GM19372 (cell line): ENCODE data around the gene TIRAP.
"Not testable (repeated sequence)": the region's sequence is repeated elsewhere in the genome, so short reads cannot be mapped to it uniquely, and the experiment has no call there.

Experiments used
- ATAC-seq: cut with Tn5 transposase; IDR thresholded peaks from one replicate; pipeline ENCODE4 v1.9.1; 2021; ENCODE audit warnings: mild to moderate bottlenecking, low read depth, moderate library complexity; ENCODE audit not compliant: unreplicated experiment

The TIRAP gene

DNA sequence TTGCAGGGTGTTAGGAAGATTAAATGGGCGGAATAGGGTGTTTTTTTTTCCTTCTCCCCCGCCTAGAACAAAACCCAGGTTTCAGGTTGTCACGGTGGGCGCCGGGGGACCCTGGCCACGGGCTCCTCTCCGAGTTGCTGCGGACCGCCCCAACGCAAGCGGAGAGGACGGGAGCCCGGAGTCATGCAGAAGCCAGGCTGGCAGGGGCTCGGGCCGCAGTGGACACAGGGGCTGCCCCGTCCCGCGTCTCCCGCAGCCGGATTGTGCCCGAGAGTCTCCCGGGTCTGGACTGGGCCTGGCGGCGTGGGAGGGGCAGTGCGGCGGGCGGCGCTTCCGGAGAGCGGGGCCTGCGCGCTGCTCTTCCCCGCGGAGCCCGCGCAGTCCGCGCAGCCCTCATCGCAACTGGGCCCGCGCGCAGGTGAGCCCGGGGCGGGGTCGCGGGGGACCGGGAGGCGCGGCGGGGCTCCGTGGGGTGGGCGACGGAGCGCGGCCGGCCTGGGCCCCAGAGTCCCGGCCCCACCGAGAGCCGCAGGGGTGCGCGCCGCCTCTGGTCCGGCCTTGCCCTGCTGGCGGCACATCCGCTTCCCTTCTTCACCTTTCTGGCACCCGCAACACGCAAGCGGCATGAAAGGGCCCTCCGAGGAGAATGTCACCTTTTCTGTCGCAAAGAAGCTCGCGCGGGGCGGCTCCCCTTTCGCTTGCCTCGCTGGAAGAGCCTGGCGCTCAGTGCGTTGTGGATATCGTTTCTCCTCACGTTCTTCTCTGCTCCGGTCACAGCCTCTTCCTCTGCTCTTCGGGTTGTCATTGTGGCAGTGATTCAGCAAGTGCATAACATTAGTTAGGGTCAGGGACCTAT lies at the start of gene TIRAP:
Gene TIRAP, plus strand, starts transcription at position 358 of the 856 bp plus-strand sequence. CDS start 7,802 bp downstream, outside the sequence.
- ATAC-seq, result peak; percentile 58

DNA sequence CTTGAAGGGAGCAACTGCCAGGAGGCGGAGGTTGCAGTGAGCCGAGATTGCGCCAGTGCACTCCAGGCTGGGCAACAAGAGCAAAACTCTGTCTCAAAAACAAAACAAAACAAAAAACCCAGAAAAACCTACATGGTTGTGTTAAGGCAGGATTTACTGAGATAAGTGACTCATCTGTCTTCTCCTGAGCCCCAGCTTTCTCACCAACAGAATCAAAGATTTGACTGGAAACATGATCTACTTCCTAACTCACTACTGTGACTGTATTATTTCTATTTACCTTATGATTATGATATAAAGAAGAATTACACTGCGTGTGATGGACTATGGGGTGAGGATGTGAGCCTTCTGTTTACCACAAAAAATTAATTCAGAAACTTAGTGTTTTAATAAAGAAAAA lies 49.5 kb upstream of the TIRAP start:
- ATAC-seq, result no peak

DNA sequence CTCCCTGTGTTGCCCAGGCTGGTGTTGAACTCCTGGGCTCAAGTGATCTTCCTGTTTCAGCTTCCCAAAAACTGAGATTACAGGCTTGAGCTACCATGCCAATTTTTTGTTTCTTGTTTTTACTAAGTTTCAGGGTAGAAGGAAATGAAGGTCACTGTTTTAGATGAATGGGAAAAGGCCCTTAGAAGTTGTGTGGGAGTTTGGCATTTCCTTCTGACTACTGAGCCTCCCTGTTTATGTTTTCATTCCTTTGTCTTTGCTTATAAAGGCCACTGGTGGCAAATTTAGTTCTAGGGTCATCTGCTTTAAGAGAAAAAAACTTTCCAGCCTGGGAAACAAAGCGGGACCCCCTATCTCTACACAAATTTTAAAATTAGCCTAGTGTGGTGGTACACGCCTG lies 36.3 kb upstream of the TIRAP start:
- ATAC-seq, result no peak

DNA sequence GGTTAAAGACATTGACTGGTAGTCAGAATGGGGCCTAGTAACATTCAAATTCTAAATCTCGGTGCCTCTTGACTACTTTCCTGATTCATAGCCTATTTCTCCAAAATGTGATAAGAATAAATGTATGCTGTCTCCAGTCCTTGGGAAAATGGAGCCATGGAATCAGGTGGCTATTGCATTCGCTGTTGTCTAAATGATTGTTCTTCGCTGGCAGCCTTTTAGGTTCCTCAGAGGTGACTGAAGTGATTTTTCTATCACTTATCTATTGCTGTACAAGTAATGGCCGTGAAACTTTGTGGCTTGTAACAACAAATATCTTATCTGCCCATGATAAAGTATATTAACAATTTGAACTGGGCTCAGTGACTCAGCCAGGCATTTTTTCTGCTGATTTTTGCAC lies 29.6 kb upstream of the TIRAP start:
- no peak for ATAC-seq

GRCh38 chr11:126254819-126255218 lies 28.1 kb upstream of the TIRAP start:
- ATAC-seq, result no peak

DNA sequence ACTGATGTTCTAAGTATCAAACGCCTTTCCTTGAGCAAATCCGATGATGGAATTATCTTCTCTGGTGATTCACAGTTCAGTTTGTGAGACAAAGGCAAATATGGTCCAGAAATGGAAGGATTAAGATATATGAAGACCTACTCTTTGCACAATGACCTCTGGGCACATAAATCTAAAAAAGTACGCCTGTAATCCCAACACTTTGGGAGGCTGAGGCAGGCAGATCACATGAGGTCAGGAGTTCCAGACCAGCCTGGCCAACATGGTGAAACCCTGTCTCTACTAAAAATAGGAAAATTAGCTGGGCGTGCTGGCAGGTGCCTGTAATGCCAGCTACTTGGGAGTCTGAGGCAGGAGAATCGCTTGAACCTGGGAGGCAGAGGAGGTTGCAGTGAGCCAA lies 27.4 kb upstream of the TIRAP start:
- ATAC-seq, result not testable (repeated sequence)

GRCh38 chr11:126256216-126256615 lies 26.7 kb upstream of the TIRAP start:
- no peak for ATAC-seq

GRCh38 chr11:126257144-126257543 lies 25.7 kb upstream of the TIRAP start:
- no peak for ATAC-seq

- ATAC-seq, result no peak
Measured at GRCh38 chr11:126257764-126258163, 25.1 kb upstream of the TIRAP start.

DNA sequence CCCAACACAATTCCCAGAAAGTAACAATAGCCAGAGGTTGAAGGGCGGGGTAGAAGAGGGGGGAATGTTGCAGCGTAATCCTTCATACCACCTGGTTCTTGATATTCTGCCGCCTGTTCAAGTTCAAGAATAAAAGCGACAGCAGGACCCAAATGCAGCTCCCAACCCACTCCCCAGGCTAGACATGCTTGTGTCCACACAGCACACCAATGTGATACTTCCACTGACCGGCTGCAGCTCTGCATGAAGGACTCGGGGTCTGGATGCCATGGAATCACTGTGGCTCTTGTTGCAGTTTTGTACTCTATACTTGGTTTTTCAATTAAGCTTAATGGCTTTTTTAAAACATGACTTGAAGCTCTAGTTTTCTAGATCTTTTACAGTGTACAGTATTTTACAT lies 20.7 kb upstream of the TIRAP start:
- no peak for ATAC-seq

GRCh38 chr11:126263489-126263888 lies 19.4 kb upstream of the TIRAP start:
- no peak for ATAC-seq

- no peak for ATAC-seq
Measured at GRCh38 chr11:126265811-126266210, 17.1 kb upstream of the TIRAP start.

DNA sequence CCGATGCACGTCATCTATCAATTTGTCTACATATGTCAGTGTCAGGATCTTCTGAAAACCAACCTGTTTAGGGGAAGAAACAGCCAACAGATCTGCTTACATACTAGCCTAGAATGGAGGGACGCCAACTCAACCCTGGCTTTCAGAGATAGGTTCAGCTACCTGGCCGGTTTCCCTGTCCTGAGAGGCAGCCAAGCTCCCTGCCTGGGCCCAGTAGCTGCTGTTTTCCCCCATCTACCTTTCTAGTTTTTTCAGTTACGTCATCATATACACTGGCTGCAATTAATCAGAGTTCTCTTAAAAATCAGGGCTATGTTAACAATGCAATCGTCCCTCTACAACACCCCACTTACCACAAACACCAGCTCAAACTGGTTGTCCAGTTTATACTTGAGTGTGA lies 15.2 kb upstream of the TIRAP start:
- ATAC-seq, result no peak

GRCh38 chr11:126268361-126268707 lies 14.6 kb upstream of the TIRAP start:
- ATAC-seq, result peak; percentile 2

GRCh38 chr11:126268708-126269579 lies 13.9 kb upstream of the TIRAP start, which contains the start of the genes FOXRED1 and SRPRA:
TSS of gene FOXRED1 (plus strand) at chr11:126269154. CDS start at chr11:126269207, 53 bp downstream.
TSS of gene SRPRA (minus strand) at chr11:126268895. CDS start at chr11:126268804, 91 bp downstream.
- ATAC-seq, result peak; percentile 98

GRCh38 chr11:126277322-126277721 lies 5.6 kb upstream of the TIRAP start:
- no peak for ATAC-seq

- ATAC-seq, result no peak
Measured at GRCh38 chr11:126277780-126278179, 5.1 kb upstream of the TIRAP start.

- no peak for ATAC-seq
Measured at GRCh38 chr11:126279191-126279590, 3.7 kb upstream of the TIRAP start.

GRCh38 chr11:126280595-126280994 lies 2.3 kb upstream of the TIRAP start:
- ATAC-seq, result no peak

DNA sequence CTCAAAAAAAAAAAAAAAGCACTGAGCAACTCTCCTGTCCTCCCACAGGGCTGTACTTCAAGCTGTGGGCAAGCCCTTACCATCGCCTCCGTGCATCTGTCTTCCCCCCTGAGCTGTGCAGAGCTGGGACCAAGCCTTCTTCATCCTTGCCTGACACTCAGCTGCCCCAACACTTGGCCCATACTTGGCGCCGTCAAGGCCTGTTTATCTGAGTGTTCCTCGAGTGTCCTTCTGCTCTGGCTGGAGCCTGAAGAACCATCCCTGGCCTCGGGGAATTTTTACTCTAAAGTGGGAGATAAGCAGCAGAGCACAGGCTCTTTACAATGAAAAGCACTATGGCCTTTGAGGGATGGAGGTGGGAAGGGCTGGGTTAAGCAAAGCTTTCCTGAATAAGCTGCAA lies 1.6 kb upstream of the TIRAP start:
- ATAC-seq, result no peak

DNA sequence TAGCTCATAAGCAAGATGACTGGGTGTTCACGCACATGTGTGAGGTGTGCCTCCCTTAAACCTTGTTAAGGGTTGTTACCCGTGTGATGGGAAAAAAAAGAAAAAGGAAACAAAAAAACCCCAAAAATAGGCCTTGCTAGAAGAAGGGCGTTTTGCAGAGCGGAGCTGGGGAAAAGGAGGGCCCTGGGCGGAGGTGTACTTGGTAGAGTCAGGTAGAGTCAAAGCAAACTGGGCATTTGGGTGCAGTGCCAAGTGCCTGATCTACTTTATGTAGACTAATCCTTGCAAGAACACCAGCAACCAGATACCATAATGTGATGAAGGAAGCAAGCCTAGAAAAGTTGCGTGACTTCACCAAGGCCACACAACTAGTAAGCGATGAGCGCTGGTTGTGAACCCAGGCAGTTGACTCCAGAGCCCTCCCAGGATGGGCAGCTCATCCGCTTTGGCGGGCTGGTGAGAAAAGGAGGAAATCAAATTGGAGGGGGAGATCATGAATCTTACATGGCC lies 1.2 kb upstream of the TIRAP start:
- ATAC-seq, result no peak
